GM12892 (cell line): ENCODE results near the gene ACRV1.

Experiments used
- POLR2A ChIP-seq: IDR thresholded peaks from 2 replicates; pipeline ENCODE4 v1.6.1; 2011; ENCODE audit warnings: low read depth, low read length, control low read depth
- POLR2AphosphoS5 ChIP-seq: IDR thresholded peaks from 2 replicates; pipeline ENCODE4 v1.6.1; 2011; ENCODE audit warnings: low read depth, low read length, control low read depth
- TAF1 ChIP-seq: IDR thresholded peaks from 2 replicates; pipeline ENCODE4 v1.6.1; 2011; ENCODE audit warnings: low read depth, mild to moderate bottlenecking, control low read depth, low read length, borderline replicate concordance

DNA sequence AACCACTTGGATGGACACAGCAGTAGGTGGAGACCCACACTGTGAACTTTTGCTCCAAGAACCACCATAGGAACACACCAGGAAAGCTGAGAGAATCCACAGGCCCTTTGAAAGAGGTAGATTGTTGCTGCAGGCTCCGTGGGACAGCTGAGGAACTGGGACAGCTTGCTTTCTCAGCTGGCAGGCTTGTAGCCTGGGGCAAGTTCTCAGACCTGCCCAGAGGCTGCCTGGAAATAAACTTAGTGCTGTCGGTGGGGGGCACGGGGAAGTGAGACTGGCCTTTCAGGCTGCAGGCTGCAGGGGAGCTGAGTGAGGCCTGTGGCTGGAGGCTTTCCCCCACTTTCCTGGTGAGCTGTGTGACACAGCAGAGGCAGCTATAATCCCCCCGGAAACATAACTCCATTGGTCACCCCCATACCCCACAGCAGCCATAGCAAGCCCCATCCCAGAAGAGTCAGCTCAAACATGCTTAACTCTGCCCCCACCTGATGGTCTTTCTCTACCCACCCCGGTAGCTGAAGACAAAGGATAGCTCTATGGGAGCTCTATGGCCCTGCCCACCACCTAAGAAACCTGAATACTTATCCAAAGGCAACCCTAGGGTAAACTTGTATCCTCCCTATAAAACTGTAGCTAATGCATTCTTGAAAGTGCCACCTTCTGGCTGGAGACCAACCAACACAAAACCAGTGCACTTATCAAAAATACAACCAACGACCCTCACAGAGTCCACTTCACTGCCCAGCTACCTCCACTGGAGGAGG is 21.4 kb upstream of the ACRV1 start:
- TF ChIP-seq POLR2AphosphoS5 = no peak
- TF ChIP-seq POLR2A = no peak
- TF ChIP-seq TAF1 = no peak
